ENCODE results near the gene TRIM38. TPM values are rescaled to one million over a fixed set of nuclear protein-coding genes. Genes with fewer than 3 reads are reported as not detected.

Gene TRIM38
- polyA plus RNA-seq, 1 donor from 2014 or later: not detected

GRCh38 chr6:25960734-25961133 lies 1.9 kb upstream of the TRIM38 start:
- Histone ChIP-seq H3K4me3 (ENCODE audit: low read length) (no peak overlapping the region), H3K4me2 (ENCODE audit: low read length) (no peak overlapping the region), H3K36me3 (ENCODE audit: insufficient read depth, low read length) (no peaks in the 10 kb centered on the region), H2AFZ (ENCODE audit: low read depth, low read length) (no peak overlapping the region), H3K27me3 (ENCODE audit: insufficient read depth, low read depth, low read length) (no peaks in the 10 kb centered on the region), H3F3A (ENCODE audit: insufficient read depth, low read length, poor library complexity, severe bottlenecking) (no peaks in the 10 kb centered on the region), H3K9me2 (ENCODE audit: insufficient read depth, low read length) (no peaks in the 10 kb centered on the region), H3K79me2 (replicated peaks; ENCODE audit: insufficient read depth, low read length) (no peaks in the 10 kb centered on the region), H3K9ac (ENCODE audit: low read length) (no peak overlapping the region), H4K20me1 (ENCODE audit: insufficient read depth) (no peaks in the 10 kb centered on the region), H3K27ac (ENCODE audit: low read length) (no peak overlapping the region), H3K9me3 (ENCODE audit: low read length) (no peaks in the 10 kb centered on the region)
- TF ChIP-seq POLR2AphosphoS5 (IDR thresholded peaks at IDR 0.05) (no peak), REST (IDR thresholded peaks at IDR 0.05; ENCODE audit: borderline replicate concordance) (no peak), EP300 (conservative IDR thresholded peaks at IDR 0.05; ENCODE audit: poor library complexity, severe bottlenecking) (no peak), TAF1 (IDR thresholded peaks at IDR 0.05; ENCODE audit: low read depth) (no peak), CTCF (IDR thresholded peaks at IDR 0.05; ENCODE audit: poor library complexity, severe bottlenecking) (no peak), SMC3 (conservative IDR thresholded peaks at IDR 0.05; ENCODE audit: poor library complexity) (no peak), EZH2 (IDR thresholded peaks at IDR 0.05; ENCODE audit: borderline replicate concordance, insufficient read depth, low read length, poor library complexity, severe bottlenecking) (no peak), MXI1 (conservative IDR thresholded peaks at IDR 0.05; ENCODE audit: poor library complexity, severe bottlenecking) (no peak)

GRCh38 chr6:25961619-25962148 lies 918 bp upstream of the TRIM38 start:
- Histone ChIP-seq H3K36me3 (ENCODE audit: insufficient read depth, low read length) (no peaks in the 10 kb centered on the region), H2AFZ (ENCODE audit: low read depth, low read length) (no peak overlapping the region), H3K27ac (ENCODE audit: low read length) (no peak overlapping the region), H3K79me2 (replicated peaks; ENCODE audit: insufficient read depth, low read length) (no peaks in the 10 kb centered on the region), H3K9me3 (ENCODE audit: low read length) (no peaks in the 10 kb centered on the region), H3K4me3 (ENCODE audit: low read length) (no peak overlapping the region), H3K9me2 (ENCODE audit: insufficient read depth, low read length) (no peaks in the 10 kb centered on the region), H3K9ac (ENCODE audit: low read length) (no peak overlapping the region), H4K20me1 (ENCODE audit: insufficient read depth) (no peaks in the 10 kb centered on the region), H3K27me3 (ENCODE audit: insufficient read depth, low read depth, low read length) (no peaks in the 10 kb centered on the region), H3F3A (ENCODE audit: insufficient read depth, low read length, poor library complexity, severe bottlenecking) (no peaks in the 10 kb centered on the region), H3K4me2 (ENCODE audit: low read length) (no peak overlapping the region)
- TF ChIP-seq CTCF (IDR thresholded peaks at IDR 0.05; ENCODE audit: poor library complexity, severe bottlenecking): no peak
- TF ChIP-seq EZH2 (IDR thresholded peaks at IDR 0.05; ENCODE audit: borderline replicate concordance, insufficient read depth, low read length, poor library complexity, severe bottlenecking): no peak
- TF ChIP-seq POLR2AphosphoS5 (IDR thresholded peaks at IDR 0.05): no peak
- no peak for TF ChIP-seq REST (IDR thresholded peaks at IDR 0.05; ENCODE audit: borderline replicate concordance)
- TF ChIP-seq TAF1 (IDR thresholded peaks at IDR 0.05; ENCODE audit: low read depth): no peak
- no peak for TF ChIP-seq MXI1 (conservative IDR thresholded peaks at IDR 0.05; ENCODE audit: poor library complexity, severe bottlenecking)
- no peak for TF ChIP-seq EP300 (conservative IDR thresholded peaks at IDR 0.05; ENCODE audit: poor library complexity, severe bottlenecking)
- no peak for TF ChIP-seq RAD21 (conservative IDR thresholded peaks at IDR 0.05)
- TF ChIP-seq SMC3 (conservative IDR thresholded peaks at IDR 0.05; ENCODE audit: poor library complexity): no peak

Measured in neural cell (in vitro differentiated cells).